ENCODE data around the gene PACRG.

- TF ChIP-seq SUZ12 (IDR thresholded peaks at IDR 0.05; ENCODE audit: low read length) (no peak), EZH2 (IDR thresholded peaks at IDR 0.05; ENCODE audit: low read depth, low read length, severe bottlenecking) (no peak), POLR2AphosphoS5 (IDR thresholded peaks at IDR 0.05; ENCODE audit: low read depth, low read length) (no peak), RAD21 (IDR thresholded peaks at IDR 0.05 in 1 of 2, conservative IDR thresholded peaks at IDR 0.05 in 1 of 2; ENCODE audit: low read depth in 2 of 2, low read length in 2 of 2) (no peak), CTCF (IDR thresholded peaks at IDR 0.05; ENCODE audit: control extremely low read depth in 1 of 3, insufficient read depth in 1 of 3, low read depth in 1 of 3, low read length in 3 of 3) (no peak), ZNF274 (IDR thresholded peaks at IDR 0.05; ENCODE audit: borderline replicate concordance, extremely low read depth, low read length) (no peak), SIN3A (conservative IDR thresholded peaks at IDR 0.05 in 1 of 2, IDR thresholded peaks at IDR 0.05 in 1 of 2; ENCODE audit: low read depth in 1 of 2, low read length in 2 of 2) (no peak), RFX5 (IDR thresholded peaks at IDR 0.05; ENCODE audit: borderline replicate concordance, low read depth, low read length) (no peak), SIRT6 (IDR thresholded peaks at IDR 0.05; ENCODE audit: low read length) (no peak), JUN (IDR thresholded peaks at IDR 0.05; ENCODE audit: low read depth, low read length) (no peak)
Measured at GRCh38 chr6:163201855-163202254, 474.1 kb downstream of the PACRG start.
